NCI-H524 (cell line): Measurements from ENCODE around the gene IQSEC2.

Experiments
- DNase-seq, 2 experiments: peaks; one replicate each; lab custom pipeline; 2025; lab: John Stamatoyannopoulos, UW

IQSEC2 gene

GRCh38 chrX:53305219-53305995, 24.0 kb upstream of the IQSEC2 start:
- DNase-seq: peak; percentile 37 to 71

GRCh38 chrX:53303195-53303594, 21.8 kb upstream of the IQSEC2 start:
- no peak for DNase-seq

- no peak for DNase-seq
These were observed 18.8 kb upstream of the IQSEC2 start for GRCh38 chrX:53300157-53300556.

GRCh38 chrX:53294024-53294648, 12.8 kb upstream of the IQSEC2 start:
- peak; percentile 16 to 43 for DNase-seq

GRCh38 chrX:53291596-53291995, 10.2 kb upstream of the IQSEC2 start:
- no peak for DNase-seq

GRCh38 chrX:53290441-53291041, 9.2 kb upstream of the IQSEC2 start:
- DNase-seq: no peak

GRCh38 chrX:53288189-53288588, 6.8 kb upstream of the IQSEC2 start:
- DNase-seq: peak; percentile 41 to 65

GRCh38 chrX:53287493-53288138, 6.2 kb upstream of the IQSEC2 start:
- peak; percentile 41 to 44 for DNase-seq

GRCh38 chrX:53286171-53286570, 4.8 kb upstream of the IQSEC2 start:
- no peak for DNase-seq

- DNase-seq: no peak
These were observed 4.2 kb upstream of the IQSEC2 start for GRCh38 chrX:53285591-53285990.

GRCh38 chrX:53284684-53285447, 3.5 kb upstream of the IQSEC2 start:
- peak; percentile 14 to 43 for DNase-seq

- DNase-seq: no peak
These were observed 2.2 kb upstream of the IQSEC2 start for GRCh38 chrX:53283567-53283966.

GRCh38 chrX:53283099-53283498, 1.7 kb upstream of the IQSEC2 start:
- no peak for DNase-seq

GRCh38 chrX:53281963-53282695, 745 bp upstream of the IQSEC2 start:
- no peak for DNase-seq

GRCh38 chrX:53280331-53281320, 758 bp downstream of the IQSEC2 start:
- no peak for DNase-seq

GRCh38 chrX:53279296-53280237, 1.8 kb downstream of the IQSEC2 start:
- no peak for DNase-seq

- DNase-seq: no peak
These were observed 8.5 kb downstream of the IQSEC2 start for GRCh38 chrX:53272808-53273337.

- DNase-seq: no peak
These were observed 11.8 kb downstream of the IQSEC2 start for GRCh38 chrX:53269536-53270107.
